ENCODE measurements around the gene MGLL. TPM values are rescaled to one million over a fixed set of nuclear protein-coding genes. Genes with fewer than 3 reads are reported as not detected.

The MGLL gene
- total RNA-seq, 1 donor = 18.1 TPM

- H3K4me1 ChIP-seq (ENCODE audit: insufficient read depth, low read length) = no peaks in the 10 kb centered on the region
- H3K36me3 ChIP-seq (ENCODE audit: insufficient read depth, low read length) = no peaks in the 10 kb centered on the region
- no peak overlapping the region for H3K27ac ChIP-seq (ENCODE audit: low read depth, low read length)
- no peaks in the 10 kb centered on the region for H3K79me2 ChIP-seq (ENCODE audit: insufficient read depth, low read length)
- no peak for TF ChIP-seq CTCF (IDR thresholded peaks at IDR 0.05; ENCODE audit: extremely low read depth, low read depth, low read length)
- H3K27me3 ChIP-seq (ENCODE audit: insufficient read depth, low read length) = peaks cover 13% of the 10 kb centered on the region
- H3K4me3 ChIP-seq (ENCODE audit: insufficient read depth, low read length) = no peak overlapping the region
- no peak overlapping the region for H3K4me2 ChIP-seq (ENCODE audit: insufficient read depth, low read length)
- H3K9me3 ChIP-seq (ENCODE audit: low read depth, low read length) = no peaks in the 10 kb centered on the region
- no peak for DNase-seq (ENCODE audit: insufficient read length, low spot score, missing footprints)
- H2AFZ ChIP-seq (ENCODE audit: low read length) = no peak overlapping the region
- H4K20me1 ChIP-seq (ENCODE audit: insufficient read depth, low read length) = no peaks in the 10 kb centered on the region
Measured at GRCh38 chr3:127847236-127847720, 25.0 kb upstream of the MGLL start.

DNA sequence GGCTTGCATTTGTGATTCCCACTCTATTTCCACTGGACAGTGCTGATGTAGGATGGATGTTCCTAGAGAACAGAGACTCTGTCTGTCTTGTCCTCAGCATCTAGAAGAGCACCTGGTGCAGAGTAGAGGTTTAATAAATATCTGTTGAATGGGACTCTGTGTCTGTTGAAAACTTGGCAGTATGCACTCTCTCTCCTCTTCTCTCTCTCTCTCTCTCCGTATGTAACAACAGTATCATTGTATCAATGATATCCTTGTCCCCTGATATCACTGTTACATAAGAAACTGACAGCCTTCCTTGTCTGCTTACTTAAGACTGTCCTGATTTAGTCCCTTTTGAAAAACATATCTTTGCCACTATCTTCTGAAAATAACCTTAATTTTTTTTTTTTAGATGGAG is 24.3 kb upstream of the MGLL start:
- H3K9me3 ChIP-seq (ENCODE audit: low read depth, low read length) = no peaks in the 10 kb centered on the region
- TF ChIP-seq CTCF (IDR thresholded peaks at IDR 0.05; ENCODE audit: extremely low read depth, low read depth, low read length) = no peak
- H3K4me3 ChIP-seq (ENCODE audit: insufficient read depth, low read length) = no peak overlapping the region
- no peak overlapping the region for H3K27ac ChIP-seq (ENCODE audit: low read depth, low read length)
- peaks cover 13% of the 10 kb centered on the region for H3K27me3 ChIP-seq (ENCODE audit: insufficient read depth, low read length)
- no peak overlapping the region for H2AFZ ChIP-seq (ENCODE audit: low read length)
- no peak for DNase-seq (ENCODE audit: insufficient read length, low spot score, missing footprints)
- no peaks in the 10 kb centered on the region for H3K79me2 ChIP-seq (ENCODE audit: insufficient read depth, low read length)
- no peaks in the 10 kb centered on the region for H3K36me3 ChIP-seq (ENCODE audit: insufficient read depth, low read length)
- H3K4me1 ChIP-seq (ENCODE audit: insufficient read depth, low read length) = no peaks in the 10 kb centered on the region
- H3K4me2 ChIP-seq (ENCODE audit: insufficient read depth, low read length) = no peak overlapping the region
- H4K20me1 ChIP-seq (ENCODE audit: insufficient read depth, low read length) = no peaks in the 10 kb centered on the region

- no peak for TF ChIP-seq CTCF (IDR thresholded peaks at IDR 0.05; ENCODE audit: extremely low read depth, low read depth, low read length)
- Histone ChIP-seq H3K9me3 (ENCODE audit: low read depth, low read length) (no peaks in the 10 kb centered on the region), H3K27me3 (ENCODE audit: insufficient read depth, low read length) (peaks cover 16% of the 10 kb centered on the region), H3K79me2 (ENCODE audit: insufficient read depth, low read length) (no peaks in the 10 kb centered on the region), H2AFZ (ENCODE audit: low read length) (no peak overlapping the region), H3K36me3 (ENCODE audit: insufficient read depth, low read length) (no peaks in the 10 kb centered on the region), H4K20me1 (ENCODE audit: insufficient read depth, low read length) (no peaks in the 10 kb centered on the region), H3K27ac (ENCODE audit: low read depth, low read length) (no peak overlapping the region), H3K4me1 (ENCODE audit: insufficient read depth, low read length) (no peaks in the 10 kb centered on the region), H3K4me3 (ENCODE audit: insufficient read depth, low read length) (no peak overlapping the region), H3K4me2 (ENCODE audit: insufficient read depth, low read length) (no peak overlapping the region)
- no peak for DNase-seq (ENCODE audit: insufficient read length, low spot score, missing footprints)
Measured at GRCh38 chr3:127844326-127844942, 22.1 kb upstream of the MGLL start.

- no peaks in the 10 kb centered on the region for H4K20me1 ChIP-seq (ENCODE audit: insufficient read depth, low read length)
- H2AFZ ChIP-seq (ENCODE audit: low read length) = no peak overlapping the region
- H3K9me3 ChIP-seq (ENCODE audit: low read depth, low read length) = no peaks in the 10 kb centered on the region
- no peaks in the 10 kb centered on the region for H3K36me3 ChIP-seq (ENCODE audit: insufficient read depth, low read length)
- peaks cover 10% of the 10 kb centered on the region for H3K27me3 ChIP-seq (ENCODE audit: insufficient read depth, low read length)
- H3K27ac ChIP-seq (ENCODE audit: low read depth, low read length) = no peak overlapping the region
- no peak for DNase-seq (ENCODE audit: insufficient read length, low spot score, missing footprints)
- no peaks in the 10 kb centered on the region for H3K79me2 ChIP-seq (ENCODE audit: insufficient read depth, low read length)
- no peak overlapping the region for H3K4me2 ChIP-seq (ENCODE audit: insufficient read depth, low read length)
- no peaks in the 10 kb centered on the region for H3K4me1 ChIP-seq (ENCODE audit: insufficient read depth, low read length)
- no peak overlapping the region for H3K4me3 ChIP-seq (ENCODE audit: insufficient read depth, low read length)
- TF ChIP-seq CTCF (IDR thresholded peaks at IDR 0.05; ENCODE audit: extremely low read depth, low read depth, low read length) = no peak
Measured at GRCh38 chr3:127840671-127841070, 18.4 kb upstream of the MGLL start.
